T-helper 1 cell (primary cell): Measurements from ENCODE around the gene UNKL.

Experiments used
- DNase-seq, 5 donors: peaks; one replicate each; pipeline ENCODE4 v3.0.0-alpha.2; 2012 to 2020

UNKL gene

DNA sequence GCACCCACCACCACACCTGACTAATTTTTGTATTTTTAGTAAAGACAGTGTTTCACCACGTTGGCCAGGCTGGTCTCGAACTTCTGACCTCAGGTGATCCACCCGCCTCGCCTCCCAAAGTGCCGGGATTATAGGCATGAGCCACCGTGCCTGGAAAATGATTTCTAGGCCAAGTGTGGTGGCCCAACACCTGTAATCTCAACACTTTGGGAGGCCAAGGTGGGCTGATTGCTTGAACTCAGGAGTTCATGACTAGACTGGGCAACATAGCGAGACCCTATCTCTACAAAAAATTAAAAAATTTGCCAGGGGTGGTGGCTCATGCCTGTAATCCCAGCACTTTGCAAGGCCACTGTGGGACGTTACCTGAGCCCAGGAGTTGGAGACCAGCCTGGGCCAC, 92.1 kb downstream of the UNKL start:
- DNase-seq = no peak

DNA sequence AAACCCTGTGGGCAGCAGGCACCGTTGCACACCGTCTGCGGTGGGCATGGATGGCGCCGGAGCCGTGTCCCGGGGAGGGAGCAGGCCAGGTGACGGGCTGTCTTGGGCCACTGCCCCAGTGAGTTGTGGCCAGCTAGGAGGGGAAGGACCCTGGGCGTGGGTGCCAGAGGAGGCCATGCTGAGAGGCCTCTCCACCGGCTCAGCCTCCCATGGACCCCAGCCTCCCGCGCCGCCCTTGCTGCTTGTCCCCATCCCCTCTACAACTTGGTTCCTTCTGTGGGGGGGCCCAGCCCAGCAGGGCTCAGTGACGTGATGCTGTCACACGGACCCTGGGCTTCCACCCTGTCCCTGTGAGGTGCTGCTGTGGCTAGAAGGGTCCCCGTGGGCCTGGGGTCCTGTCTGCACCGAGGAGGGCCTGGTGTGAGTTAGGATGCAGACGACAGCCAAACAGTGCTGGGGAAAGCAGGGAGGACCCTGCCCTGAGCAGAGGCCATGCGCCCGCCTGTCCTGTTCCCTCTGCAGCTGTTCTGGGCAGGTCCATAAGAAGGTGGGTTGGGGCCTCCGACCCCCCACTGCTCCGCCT, 93.8 kb downstream of the UNKL start:
- no peak for DNase-seq

DNA sequence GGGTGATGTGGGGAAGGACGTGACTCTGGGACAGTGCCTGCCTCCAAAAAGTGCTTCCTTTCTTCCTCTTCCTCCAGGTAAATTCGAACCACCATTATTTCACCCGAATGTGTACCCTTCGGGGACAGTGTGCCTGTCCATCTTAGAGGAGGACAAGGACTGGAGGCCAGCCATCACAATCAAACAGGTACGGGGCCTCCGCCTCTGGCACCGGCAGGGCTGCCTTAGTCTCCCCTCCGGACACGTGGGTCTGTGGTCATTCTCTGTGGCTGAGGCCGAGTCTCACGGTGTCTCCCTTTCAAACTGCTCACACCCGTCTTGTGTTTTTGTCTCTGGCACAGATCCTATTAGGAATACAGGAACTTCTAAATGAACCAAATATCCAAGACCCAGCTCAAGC, 94.4 kb downstream of the UNKL start:
- DNase-seq = no peak

DNA sequence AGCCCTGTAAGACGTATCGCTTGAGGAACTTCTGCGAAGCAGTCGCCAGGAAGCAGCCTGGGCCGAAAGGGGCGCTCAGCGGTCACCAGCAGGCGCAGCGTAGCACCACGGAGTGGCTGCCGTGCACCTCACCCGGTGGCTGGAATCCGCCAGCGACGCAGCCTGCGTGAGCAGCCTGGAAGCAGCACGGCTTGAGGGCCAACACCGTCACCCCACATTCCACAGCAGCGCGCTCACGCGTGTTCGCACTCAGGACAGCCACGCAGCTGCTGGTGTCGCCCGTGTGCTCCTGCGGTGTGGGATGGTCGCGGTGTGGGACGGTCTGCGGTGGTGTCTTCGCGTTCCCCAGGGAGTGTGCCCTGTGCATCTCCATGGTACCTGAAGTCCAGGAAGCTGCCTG, 95.5 kb downstream of the UNKL start:
- DNase-seq = no peak

DNA sequence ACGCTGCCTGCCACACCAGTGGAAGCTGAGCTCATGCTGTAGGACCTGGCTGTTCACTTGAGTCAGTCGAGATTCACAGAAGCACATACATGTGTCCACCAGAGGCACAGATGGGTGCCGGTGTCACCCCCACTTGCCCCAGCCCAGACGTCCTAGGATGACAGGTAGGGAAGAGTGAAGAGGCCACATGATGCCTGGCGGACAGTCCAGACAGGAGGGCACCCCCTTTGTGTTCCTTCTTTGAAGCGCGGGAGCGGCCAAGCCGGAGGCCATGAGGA, 96.3 kb downstream of the UNKL start:
- DNase-seq = no peak

DNA sequence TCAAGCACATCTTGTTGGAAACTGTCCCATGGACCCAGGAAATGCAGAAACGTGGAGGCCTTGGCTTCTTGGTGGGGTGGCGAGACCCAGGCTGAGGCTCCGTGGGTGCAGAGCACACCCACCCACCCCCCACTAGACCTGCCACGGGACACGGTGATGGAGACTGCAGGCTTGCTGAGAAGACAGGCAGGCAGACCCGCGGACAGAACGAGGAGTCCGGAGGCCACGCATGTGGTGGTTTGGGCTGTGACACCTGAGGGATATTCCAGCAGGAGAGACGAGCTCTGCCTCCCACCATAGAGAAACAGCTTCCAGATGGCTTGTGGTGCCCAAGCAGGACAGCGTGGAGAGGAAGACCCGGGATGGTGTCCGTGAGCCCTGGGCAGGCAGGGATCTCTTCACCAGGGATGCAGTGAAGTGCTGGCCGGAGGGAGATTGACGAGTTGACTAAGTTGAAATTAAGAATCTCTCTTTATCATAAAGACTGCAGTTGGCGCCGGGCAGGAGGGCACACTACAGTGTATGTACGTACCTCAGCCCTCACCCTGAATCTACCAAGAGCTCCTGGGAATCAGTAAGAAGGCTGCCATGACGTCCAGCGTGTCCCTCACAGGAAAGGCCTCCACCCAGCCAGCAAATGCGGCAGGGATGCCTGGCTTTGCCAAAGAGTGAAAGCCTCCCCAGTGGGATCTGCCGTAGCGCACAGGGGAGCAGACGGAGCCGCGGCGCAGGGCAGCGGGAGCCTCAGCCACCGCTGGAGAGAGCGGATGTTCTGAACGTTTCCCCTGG, 96.8 kb downstream of the UNKL start:
- no peak for DNase-seq

DNA sequence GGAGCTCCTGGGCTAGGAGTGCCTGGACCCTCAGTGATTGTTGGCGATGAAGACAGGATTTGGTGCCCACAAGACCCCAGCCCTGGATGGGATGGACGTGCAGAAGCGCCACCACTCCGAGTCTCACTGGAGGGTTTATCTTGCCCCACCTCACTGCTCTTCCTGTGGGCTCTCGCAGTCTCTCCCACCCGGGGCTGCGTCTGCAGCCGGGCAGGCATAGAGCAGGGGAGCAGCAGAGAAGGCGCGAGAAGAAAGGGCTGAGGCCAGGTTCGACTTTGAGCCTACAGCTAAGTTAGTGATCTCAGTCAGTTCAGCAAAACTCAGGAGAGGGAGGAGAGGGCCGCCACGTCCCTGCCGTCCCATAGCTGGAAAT, 98.5 kb downstream of the UNKL start:
- no peak for DNase-seq

DNA sequence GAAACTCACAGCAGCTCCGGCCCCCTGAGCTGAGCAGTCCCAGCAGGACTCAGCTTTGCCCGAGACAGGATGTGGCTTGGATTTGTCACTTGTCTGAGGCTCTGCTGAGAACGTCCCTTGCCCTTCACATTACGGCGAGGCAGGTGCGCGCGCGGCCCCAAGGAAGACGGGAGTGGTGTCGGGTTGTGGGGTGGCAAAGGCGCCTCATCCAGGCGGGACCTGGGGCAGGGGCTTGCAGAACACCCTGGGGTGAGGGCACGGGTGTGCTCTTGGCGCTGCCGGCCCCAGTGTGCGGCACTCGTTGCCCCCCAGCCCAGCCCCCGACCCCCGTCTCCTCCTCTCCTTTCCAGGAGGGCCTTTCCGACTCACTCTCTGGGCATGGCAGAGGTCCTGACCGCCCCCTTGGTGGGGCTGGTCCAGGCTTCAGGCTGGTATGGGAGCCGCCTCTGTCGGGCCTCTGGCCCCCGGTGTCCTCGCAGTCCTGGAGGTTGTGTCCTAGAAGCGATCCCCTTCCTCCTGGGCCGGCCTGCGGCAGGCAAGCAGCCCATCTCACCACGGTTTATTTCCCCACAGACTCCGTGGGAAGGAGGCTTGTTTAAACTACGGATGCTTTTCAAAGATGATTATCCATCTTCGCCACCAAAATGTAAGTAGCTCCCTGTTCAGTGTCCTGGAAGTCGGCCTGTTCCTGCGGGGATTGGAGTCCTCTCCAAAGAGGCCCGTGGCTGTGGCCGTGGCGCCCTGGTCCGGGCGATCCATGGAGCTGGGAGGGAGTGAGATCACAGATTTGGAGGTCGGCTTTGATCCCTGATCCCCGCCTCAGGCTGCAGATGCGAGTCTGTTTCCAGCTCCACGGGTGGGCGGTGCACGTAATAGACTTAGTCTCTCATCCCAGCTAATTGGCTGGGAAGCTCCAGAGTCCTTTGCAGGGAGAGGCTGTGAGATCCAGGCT, 99.1 kb downstream of the UNKL start:
- peak in 1 of 5 donors; percentile 12 for DNase-seq

DNA sequence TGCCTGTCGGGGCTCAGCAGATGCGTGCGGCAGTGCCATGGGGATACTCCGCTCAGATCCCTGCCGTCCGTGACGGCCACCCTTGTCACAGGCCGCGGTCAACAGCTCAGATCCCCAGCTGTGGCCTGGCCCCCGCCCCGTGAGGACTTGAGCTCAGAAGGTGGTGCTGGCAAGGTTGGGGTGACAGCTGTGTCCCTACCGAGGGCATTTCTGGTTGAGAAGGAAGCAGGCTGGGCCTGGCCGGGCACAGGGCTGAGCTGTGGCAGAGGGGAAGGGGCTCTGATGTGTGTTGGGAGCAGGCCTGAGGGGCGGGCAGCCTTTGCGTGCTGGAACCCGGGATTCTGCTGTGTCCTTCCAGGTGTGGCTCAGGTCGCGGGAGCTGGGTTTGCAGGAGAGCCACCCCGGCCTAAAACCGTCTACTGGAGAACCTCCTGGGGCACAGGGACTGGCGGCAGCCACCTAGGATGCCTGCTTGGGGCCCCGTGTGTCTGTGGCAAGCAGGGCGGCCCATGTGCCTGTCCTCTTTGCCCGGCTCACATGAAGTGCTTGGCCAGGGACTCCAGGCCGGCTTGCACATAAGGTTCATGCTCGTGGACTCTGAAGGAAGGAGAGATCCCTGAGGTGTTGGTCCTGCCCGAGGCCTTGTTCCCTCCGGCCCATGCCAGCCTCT, 100.0 kb downstream of the UNKL start:
- DNase-seq = no peak

DNA sequence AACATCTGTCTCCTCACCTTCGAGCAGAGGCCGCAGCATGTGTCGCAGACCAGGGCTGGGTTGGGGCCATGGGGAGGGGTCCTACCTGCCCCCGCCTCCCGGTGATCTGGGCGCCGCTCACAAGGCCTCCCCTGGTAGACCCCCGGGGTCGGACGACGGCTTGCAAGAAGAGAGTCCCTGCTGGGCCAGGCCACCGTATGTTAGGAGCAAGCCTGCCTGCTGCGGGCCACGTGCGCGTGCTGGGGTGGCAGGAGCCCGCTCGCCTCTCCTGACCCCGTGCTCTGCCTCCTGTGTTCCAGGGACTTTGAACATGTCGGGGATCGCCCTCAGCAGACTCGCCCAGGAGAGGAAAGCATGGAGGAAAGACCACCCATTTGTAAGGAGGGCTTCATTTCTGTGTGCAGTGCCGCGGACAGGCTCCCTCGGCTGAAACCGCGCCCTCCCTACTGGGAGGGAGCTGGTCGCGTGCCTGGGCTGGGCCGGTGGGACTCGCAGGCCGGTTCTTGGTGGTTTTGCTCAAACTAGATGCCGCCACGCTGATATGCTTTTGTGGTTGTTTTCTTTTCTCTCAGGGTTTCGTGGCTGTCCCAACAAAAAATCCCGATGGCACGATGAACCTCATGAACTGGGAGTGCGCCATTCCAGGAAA, 100.7 kb downstream of the UNKL start:
- DNase-seq = no peak
